ENCODE results near the gene CCDC171. TPM values are rescaled to one million over a fixed set of nuclear protein-coding genes. Genes with fewer than 3 reads are reported as not detected.
A peak's percentile ranks its signal among the peaks of the same experiment; 100 is the strongest.

CCDC171 gene
- total and polyA plus RNA-seq, 2 experiments from 2014 or later, result 4.4 to 5.1 TPM

- TF ChIP-seq ZNF462 (CRISPR knock-in tag; IDR thresholded peaks at IDR 0.05) (no peak), JUNB (IDR thresholded peaks at IDR 0.05; ENCODE audit: unreplicated experiment) (no peak), NANOG (IDR thresholded peaks at IDR 0.05; ENCODE audit: borderline replicate concordance) (no peak)
These were observed 413.6 kb downstream of the CCDC171 start (continued) for GRCh38 chr9:15966471-15966870.

- H3K36me3 Mint-ChIP-seq (ENCODE audit: low read depth), result no peaks in the 10 kb centered on the region
- Histone ChIP-seq H4K20me1 (replicated peaks; ENCODE audit: insufficient read depth) (no peaks in the 10 kb centered on the region), H3K9me2 (ENCODE audit: insufficient read depth) (no peaks in the 10 kb centered on the region), H3K79me2 (replicated peaks; ENCODE audit: insufficient read depth) (no peaks in the 10 kb centered on the region), H3K4me1 (ENCODE audit: insufficient read depth) (no peaks in the 10 kb centered on the region), H3F3A (replicated peaks; ENCODE audit: low read depth) (no peaks in the 10 kb centered on the region), H3K4me2 (no peak overlapping the region), H3K27me3 (ENCODE audit: insufficient read depth) (no peaks in the 10 kb centered on the region), H3K36me3 (ENCODE audit: insufficient read depth) (no peaks in the 10 kb centered on the region), H2AFZ (no peak overlapping the region), H3K4me3 (no peak overlapping the region), H3K27ac (ENCODE audit: low read depth) (no peak overlapping the region)
- no peaks in the 10 kb centered on the region for H3K4me1 Mint-ChIP-seq
- H3K9me3 Mint-ChIP-seq, result no peaks in the 10 kb centered on the region
- H3K4me3 Mint-ChIP-seq, result no peak overlapping the region
- no peaks in the 10 kb centered on the region for H3K27me3 Mint-ChIP-seq (ENCODE audit: insufficient read depth, low read depth, poor library complexity)
- no peak overlapping the region for H3K27ac Mint-ChIP-seq
- ATAC-seq (peak; percentile 44), DNase-seq (ENCODE audit: low spot score) (no peak)
- TF ChIP-seq CTCF (conservative IDR thresholded peaks at IDR 0.05; ENCODE audit: low read depth in 2 of 2) (peak; percentile 13 to 15; a peak in 1 of 4 replicates), CREB1 (CRISPR knock-in tag; IDR thresholded peaks at IDR 0.05; ENCODE audit: low read depth) (no peak)
These were observed 414.2 kb downstream of the CCDC171 start for GRCh38 chr9:15967068-15967467.

All from GM23338 (cell line).